GM12801 (cell line): ENCODE data around the gene TMEM176B.

ENCODE experiments used
- CTCF ChIP-seq: IDR thresholded peaks from one replicate; pipeline ENCODE4 v1.5.1; 2011; ENCODE audit warnings: control low read depth; ENCODE audit not compliant: insufficient read length; ENCODE audit errors: extremely low read depth

The TMEM176B gene

GRCh38 chr7:150753239-150753638, 46.9 kb downstream of the TMEM176B start:
- TF ChIP-seq CTCF = no peak

GRCh38 chr7:150751702-150752101, 48.5 kb downstream of the TMEM176B start:
- no peak for TF ChIP-seq CTCF

GRCh38 chr7:150748376-150748775, 51.8 kb downstream of the TMEM176B start:
- no peak for TF ChIP-seq CTCF

- no peak for TF ChIP-seq CTCF
These were observed 53.2 kb downstream of the TMEM176B start for GRCh38 chr7:150746921-150747320.

GRCh38 chr7:150745876-150746275, 54.3 kb downstream of the TMEM176B start:
- no peak for TF ChIP-seq CTCF

GRCh38 chr7:150745086-150745485, 55.1 kb downstream of the TMEM176B start:
- no peak for TF ChIP-seq CTCF

- no peak for TF ChIP-seq CTCF
These were observed 56.0 kb downstream of the TMEM176B start for GRCh38 chr7:150744041-150744656.
